Measurements from ENCODE around the gene PACSIN1.

PACSIN1 gene

DNA sequence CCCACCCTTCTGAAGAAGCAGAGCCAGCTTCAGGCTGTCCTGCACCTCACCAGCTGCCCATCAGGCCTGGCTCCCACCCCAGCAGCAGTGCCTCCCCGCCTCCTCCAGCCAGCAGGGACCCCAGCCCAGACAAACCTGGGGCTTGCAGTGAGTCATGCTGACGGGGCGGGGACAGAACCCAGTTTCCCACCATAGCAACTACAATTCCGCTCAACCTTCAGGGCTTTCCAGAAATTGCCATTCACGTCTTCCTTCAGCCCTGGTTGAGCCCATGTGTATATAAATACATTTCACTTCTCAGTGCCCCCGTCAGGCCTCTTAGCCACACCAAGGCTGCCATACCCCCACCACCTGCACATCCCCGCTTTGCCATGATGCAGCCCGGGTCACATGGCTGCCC, 85.8 kb downstream of the PACSIN1 start:
- Histone ChIP-seq H2BK12ac (ENCODE audit: low read length) (no peak overlapping the region), H3K18ac (ENCODE audit: low read length) (no peak overlapping the region), H3K9me3 (ENCODE audit: insufficient read depth, low read depth, low read length) (no peaks in the 10 kb centered on the region), H3K4me3 (ENCODE audit: low read depth, low read length) (no peak overlapping the region), H3K4me2 (ENCODE audit: low read length) (no peak overlapping the region), H2BK5ac (ENCODE audit: low read depth, low read length, poor library complexity) (no peak overlapping the region), H3K79me2 (ENCODE audit: control insufficient read depth, insufficient read depth, low read length, poor library complexity) (no peaks in the 10 kb centered on the region), H2BK120ac (ENCODE audit: insufficient read depth, low read length, poor library complexity) (no peak overlapping the region), H3K27ac (ENCODE audit: low read depth, low read length) (no peak overlapping the region), H3K14ac (ENCODE audit: low read length) (no peak overlapping the region), H4K91ac (ENCODE audit: low read depth, low read length) (no peak overlapping the region), H3K4me1 (ENCODE audit: control insufficient read depth in 1 of 2, insufficient read depth in 2 of 2, low read length in 2 of 2) (no peaks in the 10 kb centered on the region), H4K12ac (ENCODE audit: low read depth, low read length) (no peak overlapping the region), H3K4ac (ENCODE audit: low read depth, low read length) (no peak overlapping the region), H3K36me3 (ENCODE audit: control insufficient read depth in 1 of 2, insufficient read depth in 2 of 2, low read length in 2 of 2) (no peaks in the 10 kb centered on the region), H2AFZ (ENCODE audit: insufficient read depth, low read length, poor library complexity) (no peak overlapping the region), H3K9ac (ENCODE audit: low read length) (no peak overlapping the region), H3K23ac (ENCODE audit: low read length) (no peak overlapping the region), H3K27me3 (ENCODE audit: insufficient read depth, low read length) (no peaks in the 10 kb centered on the region), H3K79me1 (ENCODE audit: low read length) (no peaks in the 10 kb centered on the region), H2AK5ac (ENCODE audit: low read length) (no peak overlapping the region), H4K8ac (ENCODE audit: low read depth, low read length) (no peak overlapping the region)
- WGBS (ENCODE audit: extremely low coverage, insufficient coverage, insufficient read length), result no CpG with 5 or more reads among the region's 8 CpGs
- no peak for DNase-seq

DNA sequence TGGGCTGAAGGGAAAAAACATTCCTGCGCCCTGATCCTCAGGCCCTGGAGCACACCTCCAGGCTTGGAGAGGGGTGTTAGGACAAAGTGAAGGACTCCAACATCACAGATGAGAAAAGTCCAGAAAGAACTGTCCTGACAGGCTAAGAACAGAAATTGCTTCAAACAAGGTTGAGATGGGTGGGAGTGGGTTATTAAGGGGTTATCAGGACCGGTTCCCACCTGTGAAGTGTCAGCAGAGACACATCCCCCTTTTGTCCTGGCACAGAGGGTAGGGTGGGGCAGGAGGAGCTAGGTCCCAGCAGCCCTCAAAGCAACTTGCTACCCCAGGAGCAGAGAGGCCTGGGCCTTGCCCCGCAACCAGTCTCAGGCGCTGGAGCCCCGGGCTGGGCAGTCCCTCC, 86.7 kb downstream of the PACSIN1 start:
- H3K4me1 ChIP-seq (ENCODE audit: control insufficient read depth in 1 of 2, insufficient read depth in 2 of 2, low read length in 2 of 2), result no peaks in the 10 kb centered on the region
- no peak overlapping the region for H3K23ac ChIP-seq (ENCODE audit: low read length)
- no peak overlapping the region for H3K4ac ChIP-seq (ENCODE audit: low read depth, low read length)
- H2BK12ac ChIP-seq (ENCODE audit: low read length), result no peak overlapping the region
- no peak overlapping the region for H2AK5ac ChIP-seq (ENCODE audit: low read length)
- no peaks in the 10 kb centered on the region for H3K27me3 ChIP-seq (ENCODE audit: insufficient read depth, low read length)
- no peak for DNase-seq
- no peak overlapping the region for H3K18ac ChIP-seq (ENCODE audit: low read length)
- H3K36me3 ChIP-seq (ENCODE audit: control insufficient read depth in 1 of 2, insufficient read depth in 2 of 2, low read length in 2 of 2), result no peaks in the 10 kb centered on the region
- H3K9ac ChIP-seq (ENCODE audit: low read length), result no peak overlapping the region
- no peak overlapping the region for H4K91ac ChIP-seq (ENCODE audit: low read depth, low read length)
- no peak overlapping the region for H4K12ac ChIP-seq (ENCODE audit: low read depth, low read length)
- H2BK5ac ChIP-seq (ENCODE audit: low read depth, low read length, poor library complexity), result no peak overlapping the region
- no peak overlapping the region for H3K4me3 ChIP-seq (ENCODE audit: low read depth, low read length)
- no peak overlapping the region for H3K4me2 ChIP-seq (ENCODE audit: low read length)
- no peak overlapping the region for H3K27ac ChIP-seq (ENCODE audit: low read depth, low read length)
- no peaks in the 10 kb centered on the region for H3K79me1 ChIP-seq (ENCODE audit: low read length)
- H2AFZ ChIP-seq (ENCODE audit: insufficient read depth, low read length, poor library complexity), result no peak overlapping the region
- H3K9me3 ChIP-seq (ENCODE audit: insufficient read depth, low read depth, low read length), result peaks cover 2% of the 10 kb centered on the region
- no CpG with 5 or more reads among the region's 5 CpGs for WGBS (ENCODE audit: extremely low coverage, insufficient coverage, insufficient read length)
- no peak overlapping the region for H3K14ac ChIP-seq (ENCODE audit: low read length)
- no peak overlapping the region for H4K8ac ChIP-seq (ENCODE audit: low read depth, low read length)
- H2BK120ac ChIP-seq (ENCODE audit: insufficient read depth, low read length, poor library complexity), result no peak overlapping the region
- H3K79me2 ChIP-seq (ENCODE audit: control insufficient read depth, insufficient read depth, low read length, poor library complexity), result no peaks in the 10 kb centered on the region

DNA sequence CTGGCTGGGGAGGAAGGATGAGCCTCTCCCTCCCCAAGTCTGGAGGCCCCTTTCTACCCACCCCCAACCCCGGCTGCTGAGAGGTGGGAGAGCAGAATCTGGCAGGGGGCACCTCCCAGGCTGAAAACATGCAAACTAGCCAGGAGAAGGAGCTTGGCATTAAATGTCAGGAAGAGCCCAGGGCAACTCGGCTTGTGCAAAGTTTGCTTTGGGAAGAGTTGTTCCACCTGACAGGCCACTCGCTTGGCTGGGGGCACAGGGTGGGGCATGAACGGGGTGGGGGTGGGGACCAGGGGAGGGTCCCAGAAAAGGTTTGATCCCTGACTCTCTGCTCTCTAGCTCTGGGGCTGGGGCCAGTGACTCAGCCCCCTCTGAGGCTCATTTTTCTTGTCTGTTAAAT, 87.3 kb downstream of the PACSIN1 start:
- no peak overlapping the region for H2BK120ac ChIP-seq (ENCODE audit: insufficient read depth, low read length, poor library complexity)
- no peak overlapping the region for H3K4ac ChIP-seq (ENCODE audit: low read depth, low read length)
- H3K79me2 ChIP-seq (ENCODE audit: control insufficient read depth, insufficient read depth, low read length, poor library complexity), result no peaks in the 10 kb centered on the region
- no peaks in the 10 kb centered on the region for H3K36me3 ChIP-seq (ENCODE audit: control insufficient read depth in 1 of 2, insufficient read depth in 2 of 2, low read length in 2 of 2)
- no peak overlapping the region for H3K14ac ChIP-seq (ENCODE audit: low read length)
- H3K9me3 ChIP-seq (ENCODE audit: insufficient read depth, low read depth, low read length), result peaks cover 2% of the 10 kb centered on the region
- WGBS (ENCODE audit: extremely low coverage, insufficient coverage, insufficient read length), result no CpG with 5 or more reads among the region's 4 CpGs
- no peak for DNase-seq
- no peak overlapping the region for H2AK5ac ChIP-seq (ENCODE audit: low read length)
- no peak overlapping the region for H2BK5ac ChIP-seq (ENCODE audit: low read depth, low read length, poor library complexity)
- no peak overlapping the region for H4K8ac ChIP-seq (ENCODE audit: low read depth, low read length)
- H4K12ac ChIP-seq (ENCODE audit: low read depth, low read length), result no peak overlapping the region
- H3K23ac ChIP-seq (ENCODE audit: low read length), result no peak overlapping the region
- H3K9ac ChIP-seq (ENCODE audit: low read length), result no peak overlapping the region
- no peak overlapping the region for H2BK12ac ChIP-seq (ENCODE audit: low read length)
- H3K27ac ChIP-seq (ENCODE audit: low read depth, low read length), result no peak overlapping the region
- no peak overlapping the region for H3K18ac ChIP-seq (ENCODE audit: low read length)
- H3K27me3 ChIP-seq (ENCODE audit: insufficient read depth, low read length), result no peaks in the 10 kb centered on the region
- no peak overlapping the region for H2AFZ ChIP-seq (ENCODE audit: insufficient read depth, low read length, poor library complexity)
- no peak overlapping the region for H3K4me2 ChIP-seq (ENCODE audit: low read length)
- no peak overlapping the region for H4K91ac ChIP-seq (ENCODE audit: low read depth, low read length)
- H3K4me3 ChIP-seq (ENCODE audit: low read depth, low read length), result no peak overlapping the region
- no peaks in the 10 kb centered on the region for H3K4me1 ChIP-seq (ENCODE audit: control insufficient read depth in 1 of 2, insufficient read depth in 2 of 2, low read length in 2 of 2)
- no peaks in the 10 kb centered on the region for H3K79me1 ChIP-seq (ENCODE audit: low read length)

DNA sequence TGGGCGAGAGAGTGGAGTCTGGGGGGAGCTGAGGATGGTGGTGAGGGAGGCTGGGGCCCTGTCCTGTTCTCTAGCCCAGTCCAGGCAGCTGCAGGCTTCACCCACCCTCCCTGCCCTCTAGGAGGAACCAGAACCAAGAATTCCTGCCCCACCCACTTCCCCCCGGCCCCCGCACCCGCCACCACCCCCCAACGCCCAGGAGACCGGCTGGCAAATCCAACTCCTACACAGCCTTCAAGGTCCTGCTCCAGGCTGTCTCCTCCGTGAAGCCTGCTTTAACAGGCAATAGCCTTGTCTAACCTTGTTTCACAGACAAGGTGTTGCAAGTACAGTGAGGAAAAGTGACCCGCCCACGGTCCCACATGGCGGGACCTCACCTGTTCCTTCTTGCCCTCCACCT, 87.9 kb downstream of the PACSIN1 start:
- WGBS (ENCODE audit: extremely low coverage, insufficient coverage, insufficient read length), result 100% methylated on average over 1 of the region's 10 CpGs
- Histone ChIP-seq H4K8ac (ENCODE audit: low read depth, low read length) (no peak overlapping the region), H3K14ac (ENCODE audit: low read length) (no peak overlapping the region), H3K9ac (ENCODE audit: low read length) (no peak overlapping the region), H2BK5ac (ENCODE audit: low read depth, low read length, poor library complexity) (no peak overlapping the region), H3K23ac (ENCODE audit: low read length) (no peak overlapping the region), H2BK12ac (ENCODE audit: low read length) (no peak overlapping the region), H3K27me3 (ENCODE audit: insufficient read depth, low read length) (no peaks in the 10 kb centered on the region), H3K4me2 (ENCODE audit: low read length) (no peak overlapping the region), H3K4ac (ENCODE audit: low read depth, low read length) (no peak overlapping the region), H4K12ac (ENCODE audit: low read depth, low read length) (no peak overlapping the region), H3K27ac (ENCODE audit: low read depth, low read length) (no peak overlapping the region), H2AK5ac (ENCODE audit: low read length) (no peak overlapping the region), H2AFZ (ENCODE audit: insufficient read depth, low read length, poor library complexity) (no peak overlapping the region), H3K9me3 (ENCODE audit: insufficient read depth, low read depth, low read length) (peaks cover 2% of the 10 kb centered on the region), H2BK120ac (ENCODE audit: insufficient read depth, low read length, poor library complexity) (no peak overlapping the region), H4K91ac (ENCODE audit: low read depth, low read length) (no peak overlapping the region), H3K18ac (ENCODE audit: low read length) (no peak overlapping the region), H3K79me2 (ENCODE audit: control insufficient read depth, insufficient read depth, low read length, poor library complexity) (no peaks in the 10 kb centered on the region), H3K36me3 (ENCODE audit: control insufficient read depth in 1 of 2, insufficient read depth in 2 of 2, low read length in 2 of 2) (no peaks in the 10 kb centered on the region), H3K4me3 (ENCODE audit: low read depth, low read length) (no peak overlapping the region), H3K79me1 (ENCODE audit: low read length) (no peaks in the 10 kb centered on the region), H3K4me1 (ENCODE audit: control insufficient read depth in 1 of 2, insufficient read depth in 2 of 2, low read length in 2 of 2) (no peaks in the 10 kb centered on the region)
- DNase-seq, result no peak

All from trophoblast cell (in vitro differentiated cells and primary cell).